Heart right ventricle (tissue), 16 donors: ENCODE measurements around the gene ZDHHC21. TPM values are rescaled to one million over a fixed set of nuclear protein-coding genes. Genes with fewer than 3 reads are reported as not detected.

Source experiments
- ATAC-seq, 8 donors: fragments of 200-7000 bp; cut with Tn5 transposase; one replicate each; pipeline ENCODE4 v1.9.1; 2020; ENCODE audit warnings: mild to moderate bottlenecking in 8 of 8, moderate library complexity in 8 of 8, moderate number of reproducible peaks in 1 of 8
- DNase-seq, 2 donors: peaks; one replicate each; pipeline ENCODE4 v3.0.0-alpha.2; 2020
- H3K27ac ChIP-seq, 10 donors: fragments of 200-600 bp; sonication (generic) in 2 of 10; one replicate each; pipeline versions ENCODE4 v1.5.0 to v1.8.0; 2020 to 2022; ENCODE audit warnings: mild to moderate bottlenecking in 3 of 10
- H3K27me3 ChIP-seq, 7 donors: fragments of 200-600 bp; one replicate each; pipeline ENCODE4 v1.8.0; 2021 to 2022; ENCODE audit warnings: mild to moderate bottlenecking in 2 of 7
- H3K36me3 ChIP-seq, 9 donors: fragments of 200-600 bp; sonication (generic) in 1 of 9; one replicate each; pipeline versions ENCODE4 v1.5.0 to v1.8.0; 2020 to 2022; ENCODE audit warnings: mild to moderate bottlenecking in 2 of 9
- H3K4me1 ChIP-seq, 9 donors: fragments of 200-600 bp; sonication (generic) in 1 of 9; one replicate each; pipeline versions ENCODE4 v1.5.0 to v1.8.0; 2020 to 2022; ENCODE audit warnings: mild to moderate bottlenecking in 4 of 9
- H3K4me3 ChIP-seq, 10 donors: fragments of 200-600 bp; sonication (generic) in 2 of 10; one replicate each; pipeline versions ENCODE4 v1.5.0 to v1.8.0; 2020 to 2022; ENCODE audit warnings: mild to moderate bottlenecking in 7 of 10, moderate library complexity in 2 of 10
- H3K9me3 ChIP-seq, 11 donors: fragments of 200-600 bp in 10 of 11; sonication (generic) in 2 of 11; one replicate each; pipeline versions ENCODE4 v1.5.0 to v1.8.0; 2013 to 2022; ENCODE audit warnings: mild to moderate bottlenecking in 2 of 11, control low read depth in 1 of 11, moderate library complexity in 1 of 11
- CTCF ChIP-seq, 9 donors: fragments of 200-600 bp; sonication (generic) in 2 of 9; IDR thresholded peaks; one replicate each; pipeline versions ENCODE4 v1.5.0 to v1.8.0; 2021 to 2022; ENCODE audit warnings: antibody characterized with exemption in 9 of 9, mild to moderate bottlenecking in 5 of 9, moderate library complexity in 1 of 9
- WGBS, 2 donors: extraction: QIAGEN DNeasy Blood & Tissue Kit; methylation state at CpG; one replicate each; pipeline ENCODE4 v1.1.7; 2013; ENCODE audit warnings: inconsistent platforms in 1 of 2; 5-methylcytosine and 5-hydroxymethylcytosine counted together
- intact Hi-C, 10 donors: fragments of 100-400 bp; cut with DNase I; formaldehyde crosslinking; loops; one replicate each; pipeline versions ENCODE4 v1.11.1 to v1.14.2; 2022
- polyA plus RNA-seq, 2 donors: library from polyadenylated mRNA; stranded (reverse); fragments of 200-250 nt; gene quantifications; one replicate each; pipeline ENCODE4 v1.2.3, GENCODE V29; 2013
- total RNA-seq, 10 donors: library from RNA; stranded (reverse); fragmentation: NEBNext Ultra II Directional in 3 of 10; extraction: Animal tissue kit (Norgen Biotek cat#: 25700) in 3 of 10; gene quantifications; one replicate each; pipeline versions ENCODE4 v1.2.1 to v1.2.4, GENCODE V29; 2021 to 2023
- donor health status: Arrhythmogenic right ventricular cardiomyopathy.
- donor health status: ischemic (EF 13 %, LVEDD 7.1; RV severe dilation, severe dysfunction).
- donor health status: healthy with polysubstance abuse.
- donor health status: DM: no; HTN: yes; CAD: no.
- donor health status: DM: no; HTN: no; CAD: no.
- donor health status: ischemic (EF 25% LVEDD 6.9; RV normal size, moderate dysfunction).
- donor health status: ischemic (EF 25% LVEDD 5.7; RV mildly dilated, moderate dysfunction).
- donor health status: healthy.
- donor health status: DM: yes; HTN: yes; CAD: no.
- donor health status: Ischemic cardiomyopathy.
- donor health status: ischemic (EF 35%, LVEDD 5.7; RV mildly dilated, moderate dysfunction).
- donor health status: nonischemic (EF 11% LVEDD 7.7; RV severe dilation, severe dysfunction).
- donor health status: DM: yes; HTN: yes; CAD: no.
- donor health status: PGD.
- donor health status: ischemic (EF 29% LVEDD 5.4; RV normal size, mild dysfunction).
- donor health status: nonischemic (EF 23%, LVEDD 6.1; RV moderate dilation, normal function).

The ZDHHC21 gene
- total and polyA plus RNA-seq, 12 donors, result 1.9 to 8.4 (median 7.2) TPM

- Histone ChIP-seq H3K36me3 (peaks cover 0 to 32% (median 0%) of the 10 kb centered on the region in 9 donors), H3K9me3 (no peaks in the 10 kb centered on the region), H3K27ac (no peak overlapping the region), H3K4me1 (peaks cover 0 to 3% (median 0%) of the 10 kb centered on the region in 9 donors), H3K4me3 (no peak overlapping the region), H3K27me3 (no peaks in the 10 kb centered on the region)
- 94 to 99% methylated on average over 3 of the region's 3 CpGs for WGBS, 2 donors
- ATAC-seq (no peak), DNase-seq (no peak)
- intact Hi-C loops, result no loop called here
- TF ChIP-seq CTCF (IDR thresholded peaks at IDR 0.05), result no peak
Observed at GRCh38 chr9:14678776-14679175, 14.5 kb downstream of the ZDHHC21 start.

- DNase-seq (no peak), ATAC-seq (no peak)
- peaks cover 0 to 3% (median 0%) of the 10 kb centered on the region in 9 donors for H3K4me1 ChIP-seq
- no peak overlapping the region for H3K27ac ChIP-seq
- TF ChIP-seq CTCF (IDR thresholded peaks at IDR 0.05), result no peak
- H3K4me3 ChIP-seq, result no peak overlapping the region
- intact Hi-C loops, result no loop called here
- H3K36me3 ChIP-seq, result peaks cover 0 to 41% (median 0%) of the 10 kb centered on the region in 9 donors
- WGBS, 2 donors, result 95 to 96% methylated on average over 6 of the region's 6 CpGs
- no peaks in the 10 kb centered on the region for H3K9me3 ChIP-seq
- H3K27me3 ChIP-seq, result no peaks in the 10 kb centered on the region
Observed at GRCh38 chr9:14677872-14678271, 15.4 kb downstream of the ZDHHC21 start.

- no peak for ATAC-seq
- 92 to 95% methylated on average over 2 of the region's 2 CpGs for WGBS, 2 donors
- Histone ChIP-seq H3K27me3 (no peaks in the 10 kb centered on the region), H3K9me3 (no peaks in the 10 kb centered on the region), H3K27ac (no peak overlapping the region), H3K36me3 (peaks cover 0 to 46% (median 0%) of the 10 kb centered on the region in 9 donors), H3K4me3 (no peak overlapping the region), H3K4me1 (peaks cover 0 to under 1% (median 0%) of the 10 kb centered on the region in 9 donors)
- no peak for DNase-seq
- no peak for TF ChIP-seq CTCF (IDR thresholded peaks at IDR 0.05)
- intact Hi-C loops, result no loop called here
Observed at GRCh38 chr9:14677396-14677795, 15.8 kb downstream of the ZDHHC21 start.

- Histone ChIP-seq H3K27me3 (no peaks in the 10 kb centered on the region), H3K36me3 (peaks cover 0 to 67% (median 7%) of the 10 kb centered on the region in 9 donors), H3K4me3 (no peak overlapping the region), H3K9me3 (no peaks in the 10 kb centered on the region), H3K27ac (no peak overlapping the region), H3K4me1 (no peaks in the 10 kb centered on the region)
- intact Hi-C loops, result no loop called here
- ATAC-seq, result no peak
- 61 to 70% methylated on average over 3 of the region's 3 CpGs for WGBS, 2 donors
- no peak for DNase-seq
- TF ChIP-seq CTCF (IDR thresholded peaks at IDR 0.05), result no peak
Observed at GRCh38 chr9:14674630-14675029, 18.6 kb downstream of the ZDHHC21 start.
